ENCODE measurements around the gene EEF1B2. TPM values are rescaled to one million over a fixed set of nuclear protein-coding genes. Genes with fewer than 3 reads are reported as not detected.
A peak's percentile ranks its signal among the peaks of the same experiment; 100 is the strongest.

Gene EEF1B2
- total and polyA plus RNA-seq, 2 of the 13 experiments (the other 11 are each of a cell fraction or from before 2014, with no cell fraction given), result 1,284 to 1,731 TPM

- TF ChIP-seq ZNF292 (CRISPR knock-in tag; IDR thresholded peaks at IDR 0.05; ENCODE audit: borderline replicate concordance, low read depth), result no peak
- TF ChIP-seq ZNF839 (CRISPR knock-in tag; IDR thresholded peaks at IDR 0.05; ENCODE audit: borderline replicate concordance), result no peak
- TF ChIP-seq ZFP82 (CRISPR knock-in tag; IDR thresholded peaks at IDR 0.05; ENCODE audit: borderline replicate concordance), result 0 out of 2 replicates have a peak, but pooled peaks have one; percentile 13
- no peak; the same call in 1 of the 2 replicates for TF ChIP-seq ZNF513 (CRISPR knock-in tag; conservative IDR thresholded peaks at IDR 0.05)
- peak; percentile 53; the same call in 1 of the 2 replicates for TF ChIP-seq TIGD3 (CRISPR knock-in tag; IDR thresholded peaks at IDR 0.05; ENCODE audit: borderline replicate concordance)
- TF ChIP-seq ZSCAN5A (CRISPR knock-in tag; IDR thresholded peaks at IDR 0.05; ENCODE audit: borderline replicate concordance), result 0 out of 2 replicates have a peak, but pooled peaks have one; percentile 66
- no peak for TF ChIP-seq MXD3 (CRISPR knock-in tag; IDR thresholded peaks at IDR 0.05)
- no peak; the same call in 1 of the 2 replicates for TF ChIP-seq SP4 (CRISPR knock-in tag; IDR thresholded peaks at IDR 0.05)
- peak; percentile 63; the same call in 1 of the 2 replicates for TF ChIP-seq DZIP1 (CRISPR knock-in tag; IDR thresholded peaks at IDR 0.05)
- no peak for TF ChIP-seq PAWR (CRISPR knock-in tag; IDR thresholded peaks at IDR 0.05; ENCODE audit: borderline replicate concordance)
- TF ChIP-seq ZNF788 (CRISPR knock-in tag; IDR thresholded peaks at IDR 0.05; ENCODE audit: borderline replicate concordance), result no peak
- TF ChIP-seq ATF2 (CRISPR knock-in tag; IDR thresholded peaks at IDR 0.05), result no peak
- TF ChIP-seq TBL1XR1 (IDR thresholded peaks at IDR 0.05; ENCODE audit: borderline replicate concordance, low read length, partially characterized antibody), result no peak
- TF ChIP-seq DMTF1 (CRISPR knock-in tag; IDR thresholded peaks at IDR 0.05), result 0 out of 2 replicates have a peak, but pooled peaks have one; percentile 23
- TF ChIP-seq YEATS2 (CRISPR knock-in tag; IDR thresholded peaks at IDR 0.05; ENCODE audit: borderline replicate concordance), result no peak
Observed at GRCh38 chr2:206158563-206159345, 941 bp upstream of the EEF1B2 start (continued).
